GM12891 (cell line): ENCODE data around the gene LILRB4.

Experiments used
- PAX5 ChIP-seq: IDR thresholded peaks from 2 replicates; pipeline ENCODE4 v1.6.1; 2011; ENCODE audit warnings: low read length, moderate library complexity, mild to moderate bottlenecking; ENCODE audit not compliant: insufficient read depth, severe bottlenecking
- POLR2A ChIP-seq: IDR thresholded peaks from 2 replicates; pipeline ENCODE4 v1.6.1; 2011; ENCODE audit warnings: low read depth, low read length, control low read depth
- POLR2AphosphoS5 ChIP-seq: IDR thresholded peaks from 2 replicates; pipeline ENCODE4 v1.6.1; 2011; ENCODE audit warnings: low read depth, low read length, control low read depth
- POU2F2 ChIP-seq: IDR thresholded peaks from 2 replicates; pipeline ENCODE4 v1.6.1; 2011; ENCODE audit warnings: low read depth, mild to moderate bottlenecking, control low read depth, low read length, moderate library complexity
- SPI1 ChIP-seq: IDR thresholded peaks from 2 replicates; pipeline ENCODE4 v1.6.1; 2011; ENCODE audit warnings: low read depth, low read length, control low read depth
- TAF1 ChIP-seq: IDR thresholded peaks from 2 replicates; pipeline ENCODE4 v1.6.1; 2011; ENCODE audit warnings: low read depth, low read length, control low read depth

- TF ChIP-seq POLR2A (no peak), TAF1 (no peak), SPI1 (no peak), POLR2AphosphoS5 (no peak), POU2F2 (no peak), PAX5 (no peak)
Observed at GRCh38 chr19:54691582-54692297, 29.0 kb downstream of the LILRB4 start.
